GM21529 (cell line): Measurements from ENCODE around the gene MAD1L1.
"Not testable (repeated sequence)": the region's sequence is repeated elsewhere in the genome, so short reads cannot be mapped to it uniquely, and the experiment has no call there.

Source experiments
- ATAC-seq: cut with Tn5 transposase; IDR thresholded peaks from one replicate; pipeline ENCODE4 v1.9.1; 2021; ENCODE audit not compliant: unreplicated experiment

The MAD1L1 gene

DNA sequence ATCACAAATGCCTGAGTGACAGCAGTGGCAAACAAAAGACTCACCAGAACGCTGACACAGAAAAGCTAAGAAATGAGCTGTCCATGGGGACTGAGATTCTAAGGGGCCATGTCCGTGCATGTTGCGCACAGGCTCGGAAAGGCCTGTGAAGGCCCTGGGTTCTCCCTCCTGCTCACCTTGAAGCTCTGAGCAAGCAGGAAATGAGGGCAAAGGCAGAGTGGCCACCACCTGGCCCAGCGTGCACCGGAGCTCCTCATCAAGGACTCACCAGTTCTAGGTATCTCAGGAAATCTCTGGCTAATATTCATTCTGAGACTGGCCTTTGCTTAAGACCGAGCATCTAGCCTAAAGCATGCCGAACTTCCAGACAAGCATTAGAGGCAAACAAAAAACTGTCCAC is 52.7 kb downstream of the MAD1L1 start:
- ATAC-seq: no peak

- ATAC-seq: no peak
Observed at GRCh38 chr7:2175514-2175913, 57.2 kb downstream of the MAD1L1 start.

DNA sequence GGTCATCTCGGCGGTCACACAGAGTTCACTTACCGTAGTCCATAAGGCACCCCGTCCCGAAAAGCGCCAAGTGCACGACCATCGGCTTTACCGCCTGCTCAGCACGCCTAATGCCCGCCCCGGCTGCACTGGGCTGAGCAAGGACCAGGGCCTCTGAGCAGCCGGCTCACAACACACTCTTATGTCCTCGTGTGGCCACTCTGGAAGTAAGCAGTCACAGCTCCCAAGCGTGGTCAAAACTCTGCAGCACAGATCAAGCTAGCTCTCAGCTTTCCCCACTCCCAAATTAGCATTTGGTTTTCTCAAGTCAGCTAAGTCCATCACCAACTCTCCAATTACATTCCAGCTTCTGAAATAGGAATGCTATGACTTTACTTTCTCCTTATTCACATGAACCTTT is 57.7 kb downstream of the MAD1L1 start:
- ATAC-seq: no peak

- no peak for ATAC-seq
Observed at GRCh38 chr7:2173189-2173827, 59.4 kb downstream of the MAD1L1 start.

GRCh38 chr7:2172311-2173188 is 60.2 kb downstream of the MAD1L1 start:
- no peak for ATAC-seq

DNA sequence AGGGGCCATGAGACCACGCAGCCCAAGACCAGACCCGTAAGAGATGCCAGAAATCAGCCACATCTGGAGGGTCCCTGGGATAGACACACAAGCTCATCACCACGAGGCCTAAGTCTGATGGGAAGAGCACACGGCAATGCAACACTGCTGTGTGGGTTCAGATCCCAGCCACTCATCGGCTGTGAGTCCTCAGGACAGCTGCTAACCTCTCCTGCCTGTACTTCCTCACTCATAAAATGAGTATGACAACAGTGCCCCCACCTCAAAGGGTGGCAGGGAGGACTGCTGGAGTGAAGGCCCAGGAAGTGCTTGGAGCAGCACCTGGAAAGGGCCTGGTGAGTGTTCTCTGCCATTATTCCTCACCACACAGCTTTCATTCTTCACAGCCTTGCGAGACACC is 60.9 kb downstream of the MAD1L1 start:
- ATAC-seq: no peak

DNA sequence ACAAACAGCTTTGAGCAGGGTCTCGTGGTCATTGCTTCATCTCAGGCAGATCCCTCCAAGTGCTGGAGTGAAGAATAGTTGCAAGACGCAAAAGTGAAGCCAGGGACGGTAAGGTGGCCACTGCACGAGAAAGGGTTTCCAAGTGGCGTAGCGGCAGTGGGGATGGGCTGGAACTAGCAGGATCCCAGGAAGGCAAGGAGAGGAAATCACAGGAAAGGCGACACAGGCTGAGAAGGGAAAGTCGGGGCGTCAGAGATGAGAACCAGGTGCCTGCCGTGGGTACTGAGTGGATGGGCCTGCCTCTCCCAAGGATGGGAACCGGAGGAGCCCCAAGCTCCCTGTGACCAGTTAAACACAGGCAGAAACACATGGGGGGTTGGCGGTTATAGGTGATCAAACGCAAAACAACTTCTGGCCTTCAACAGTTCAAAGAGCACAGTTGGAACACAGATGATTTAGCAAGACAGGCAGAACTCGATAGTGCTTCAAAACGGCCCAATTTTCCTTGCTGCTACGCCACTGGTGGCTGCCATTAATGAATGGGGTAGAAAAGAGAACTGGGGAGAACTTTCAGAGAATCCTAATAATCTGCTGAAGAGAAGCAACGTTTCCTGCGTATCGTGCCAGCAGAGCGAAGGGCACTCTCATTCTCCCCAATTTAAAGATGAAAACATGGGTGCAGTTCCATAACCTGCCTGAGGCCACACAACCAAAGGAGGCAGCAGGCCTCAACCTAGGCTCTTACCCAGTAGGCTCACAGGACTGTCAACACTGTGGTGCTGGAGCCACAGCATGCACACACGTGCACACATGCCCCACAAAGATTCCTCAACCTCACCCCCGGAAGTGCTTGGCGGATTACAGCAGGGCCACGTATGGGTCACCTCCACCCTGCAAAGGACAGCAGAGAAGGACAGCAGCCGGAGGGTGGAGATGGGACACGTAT is 61.9 kb downstream of the MAD1L1 start:
- ATAC-seq: no peak

- ATAC-seq: no peak
Observed at GRCh38 chr7:2169923-2170575, 62.7 kb downstream of the MAD1L1 start.

- no peak for ATAC-seq
Observed at GRCh38 chr7:2168615-2169311, 64.0 kb downstream of the MAD1L1 start.

DNA sequence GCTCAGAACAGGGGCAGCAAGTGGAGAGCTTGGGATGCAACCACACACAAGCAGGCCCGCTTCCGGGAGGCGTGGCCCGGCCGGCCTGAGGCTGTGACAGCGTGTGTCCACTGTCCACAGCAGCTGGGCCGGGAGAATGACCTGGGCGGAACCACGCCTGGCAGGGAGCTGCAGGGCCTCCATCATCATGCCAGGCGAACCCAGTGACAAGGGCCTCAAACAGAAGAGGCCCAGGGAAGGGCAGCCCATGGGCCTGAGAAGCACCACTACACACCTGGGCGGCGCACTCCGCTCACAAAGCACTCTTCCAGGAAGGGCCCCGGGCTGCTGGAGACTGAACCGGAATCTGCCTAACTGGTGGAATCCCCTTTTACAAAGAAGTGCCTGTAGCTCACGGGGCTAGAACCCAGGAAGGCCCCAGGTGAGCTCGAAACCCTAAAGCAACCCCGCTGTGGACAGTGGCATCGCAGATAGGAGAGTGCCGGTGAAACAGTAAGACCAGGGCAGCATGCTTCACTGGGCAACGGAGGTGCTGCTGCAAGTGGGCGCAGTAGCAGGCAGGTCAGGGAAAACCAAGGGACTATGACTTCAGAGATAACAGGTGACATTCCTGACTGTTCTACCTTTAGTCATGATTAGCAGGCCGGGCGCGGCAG is 66.0 kb downstream of the MAD1L1 start:
- ATAC-seq: no peak

DNA sequence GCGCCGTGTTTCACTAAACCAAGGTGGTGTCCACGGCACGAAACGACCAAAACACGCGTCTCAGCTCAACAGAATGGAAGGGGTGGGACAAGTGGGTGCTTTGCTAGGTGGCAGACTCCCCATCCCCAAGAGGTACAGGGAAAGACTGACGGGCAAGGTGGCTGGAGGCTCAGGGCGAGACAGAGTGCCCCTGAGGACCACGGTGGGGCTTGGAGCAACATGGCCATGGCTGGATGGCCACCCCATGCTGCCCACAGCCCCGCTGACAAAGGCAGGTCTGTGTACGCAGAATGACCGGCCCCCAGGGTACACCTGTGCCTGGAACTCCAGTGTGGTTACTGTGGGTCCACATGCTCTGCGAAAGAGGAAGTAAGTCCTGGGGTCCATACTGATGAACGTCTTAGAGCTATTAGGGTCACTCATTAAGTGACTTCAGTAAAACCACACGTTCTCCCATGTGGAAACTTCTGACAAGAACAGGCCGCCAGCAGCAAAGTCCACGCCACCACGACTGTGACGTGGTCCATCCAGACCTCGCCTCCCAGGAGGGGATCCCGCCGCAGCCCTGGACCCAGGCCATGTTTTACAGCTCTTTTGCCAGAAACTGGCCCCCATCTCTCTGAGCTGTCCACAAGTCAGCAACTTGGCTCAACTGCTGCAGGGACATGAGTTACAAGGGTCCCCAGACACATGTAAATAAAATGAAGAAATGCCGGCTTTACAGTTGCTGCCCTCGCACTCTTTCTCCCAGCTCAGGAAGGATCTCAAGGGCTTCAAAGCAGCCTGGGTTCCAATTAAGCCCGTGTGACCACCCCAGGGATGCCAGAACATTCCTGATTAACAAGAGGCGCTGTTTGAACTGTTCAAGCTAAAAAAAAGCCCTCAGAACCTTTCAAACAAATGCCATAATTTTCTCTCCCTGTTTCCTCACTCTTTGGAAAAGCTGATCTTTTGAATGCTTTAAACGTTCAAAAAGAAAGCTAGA is 66.8 kb downstream of the MAD1L1 start:
- peak; percentile 98 for ATAC-seq

DNA sequence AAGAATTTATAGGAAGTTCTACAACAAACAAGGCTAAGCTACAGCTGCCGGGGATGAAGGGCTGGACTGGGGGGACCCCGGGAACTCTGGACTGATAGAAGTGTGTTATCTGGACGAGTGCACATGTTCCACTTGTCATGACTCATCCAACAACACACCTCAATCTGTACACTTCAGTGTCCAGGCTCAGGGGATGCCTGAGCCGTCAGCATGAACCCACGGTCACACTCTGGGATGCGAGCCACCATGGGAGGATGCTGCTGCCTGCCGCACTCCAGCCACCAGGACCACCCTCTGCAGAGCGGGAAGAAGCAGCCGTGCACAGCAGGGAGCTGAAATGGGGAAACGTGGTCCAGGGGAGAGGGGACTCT is 67.5 kb downstream of the MAD1L1 start:
- no peak for ATAC-seq

DNA sequence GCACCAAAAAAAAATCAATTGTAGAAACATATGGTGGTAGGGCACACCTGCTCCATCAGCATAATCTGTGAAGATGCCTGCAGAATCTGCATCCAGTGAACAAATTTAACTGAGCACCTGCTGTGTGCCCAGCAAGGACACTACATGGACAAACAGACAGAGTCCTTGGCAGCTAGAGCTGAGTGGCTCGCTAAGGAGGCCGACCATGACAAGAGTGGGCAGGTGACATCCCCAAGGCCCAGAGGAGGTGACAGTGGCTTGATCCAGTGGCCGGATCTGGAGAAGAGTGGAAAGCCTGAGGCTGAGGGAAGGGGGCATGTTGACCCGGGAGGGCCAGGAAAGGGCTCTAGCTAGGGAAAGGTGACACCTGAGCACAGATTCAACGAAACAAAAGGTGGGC is 68.1 kb downstream of the MAD1L1 start:
- ATAC-seq: no peak

GRCh38 chr7:2163600-2164555 is 68.9 kb downstream of the MAD1L1 start:
- ATAC-seq: no peak

DNA sequence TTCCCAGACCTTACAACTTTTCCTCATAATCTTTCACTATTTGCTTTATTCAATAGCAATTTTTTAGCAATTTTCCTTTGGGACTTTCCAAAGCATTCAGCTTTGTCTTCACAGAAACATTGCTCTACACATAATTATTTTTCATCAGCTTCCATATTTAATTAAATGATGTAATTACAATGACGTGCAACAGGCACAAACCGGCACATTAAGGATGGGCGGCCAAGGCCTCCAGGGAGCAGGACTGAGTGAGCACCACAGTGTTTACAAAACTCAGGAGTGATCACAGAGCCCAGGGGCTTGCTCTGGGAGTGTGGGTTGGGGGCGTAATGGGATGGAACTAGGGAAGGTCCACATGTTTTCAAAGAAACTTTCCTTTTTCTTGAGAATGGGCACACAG is 69.8 kb downstream of the MAD1L1 start:
- ATAC-seq: no peak

DNA sequence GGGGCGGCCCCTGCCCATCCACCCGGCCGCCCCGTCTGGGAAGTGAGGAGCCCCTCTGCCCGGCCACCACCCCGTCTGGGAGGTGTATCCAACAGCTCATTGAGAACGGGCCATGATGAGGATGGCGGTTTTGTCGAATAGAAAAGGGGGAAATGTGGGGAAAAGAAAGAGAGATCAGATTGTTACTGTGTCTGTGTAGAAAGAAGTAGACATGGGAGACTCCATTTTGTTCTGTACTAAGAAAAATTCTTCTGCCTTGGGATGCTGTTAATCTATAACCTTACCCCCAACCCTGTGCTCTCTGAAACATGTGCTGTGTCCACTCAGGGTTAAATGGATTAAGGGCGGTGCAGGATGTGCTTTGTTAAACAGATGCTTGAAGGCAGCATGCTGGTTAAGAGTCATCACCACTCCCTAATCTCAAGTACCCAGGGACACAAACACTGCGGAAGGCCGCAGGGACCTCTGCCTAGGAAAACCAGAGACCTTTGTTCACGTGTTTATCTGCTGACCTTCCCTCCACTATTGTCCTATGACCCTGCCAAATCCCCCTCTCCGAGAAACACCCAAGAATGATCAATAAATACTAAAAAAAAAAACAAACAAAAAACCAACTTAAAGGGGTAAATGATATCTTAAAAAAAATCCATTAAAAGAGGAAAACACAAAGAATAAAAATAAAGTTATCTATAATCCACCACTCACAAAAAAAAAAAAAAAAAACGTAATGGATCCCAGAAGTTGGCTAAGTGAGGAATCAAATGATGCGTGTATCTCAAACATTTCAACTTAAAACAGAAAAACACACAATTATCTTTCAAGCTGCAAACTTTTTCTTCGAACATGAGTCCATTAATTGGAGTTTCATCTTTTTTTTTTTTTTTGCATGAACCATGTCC is 70.5 kb downstream of the MAD1L1 start:
- not testable (repeated sequence) for ATAC-seq

DNA sequence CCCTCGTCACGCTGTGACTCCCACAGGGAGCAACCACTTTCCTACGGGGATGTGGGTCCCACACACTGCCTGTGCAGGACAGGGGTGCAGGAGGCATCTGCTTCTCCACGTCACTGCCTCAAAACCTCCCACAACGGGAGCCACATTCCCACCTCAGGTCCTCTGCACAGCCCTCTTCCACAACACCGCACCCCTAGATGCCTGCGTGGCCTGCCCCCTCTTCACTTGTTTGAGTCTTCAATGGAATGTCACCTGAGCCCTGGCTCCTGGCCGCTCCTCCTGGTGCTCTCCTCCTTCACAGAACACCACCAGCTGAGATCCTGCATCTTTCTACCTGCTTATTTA is 73.6 kb downstream of the MAD1L1 start:
- ATAC-seq: no peak
